A549 treated with CpdA at 1 μM for 4 hours (cell line): ENCODE data around the gene POLR1F. TPM values are rescaled to one million over a fixed set of nuclear protein-coding genes. Genes with fewer than 3 reads are reported as not detected.

Source experiments
- total RNA-seq: library from RNA; stranded (reverse); fragments of 200-300 nt; extraction: Qiagen RNA extraction; gene quantifications from 5 replicates; pipeline ENCODE4 v1.2.3, GENCODE V29; 2022; ENCODE audit warnings: low read depth

Gene POLR1F
- total RNA-seq: 14.2 to 17.2 TPM (median 15.1 TPM) in 5 replicates

DNA sequence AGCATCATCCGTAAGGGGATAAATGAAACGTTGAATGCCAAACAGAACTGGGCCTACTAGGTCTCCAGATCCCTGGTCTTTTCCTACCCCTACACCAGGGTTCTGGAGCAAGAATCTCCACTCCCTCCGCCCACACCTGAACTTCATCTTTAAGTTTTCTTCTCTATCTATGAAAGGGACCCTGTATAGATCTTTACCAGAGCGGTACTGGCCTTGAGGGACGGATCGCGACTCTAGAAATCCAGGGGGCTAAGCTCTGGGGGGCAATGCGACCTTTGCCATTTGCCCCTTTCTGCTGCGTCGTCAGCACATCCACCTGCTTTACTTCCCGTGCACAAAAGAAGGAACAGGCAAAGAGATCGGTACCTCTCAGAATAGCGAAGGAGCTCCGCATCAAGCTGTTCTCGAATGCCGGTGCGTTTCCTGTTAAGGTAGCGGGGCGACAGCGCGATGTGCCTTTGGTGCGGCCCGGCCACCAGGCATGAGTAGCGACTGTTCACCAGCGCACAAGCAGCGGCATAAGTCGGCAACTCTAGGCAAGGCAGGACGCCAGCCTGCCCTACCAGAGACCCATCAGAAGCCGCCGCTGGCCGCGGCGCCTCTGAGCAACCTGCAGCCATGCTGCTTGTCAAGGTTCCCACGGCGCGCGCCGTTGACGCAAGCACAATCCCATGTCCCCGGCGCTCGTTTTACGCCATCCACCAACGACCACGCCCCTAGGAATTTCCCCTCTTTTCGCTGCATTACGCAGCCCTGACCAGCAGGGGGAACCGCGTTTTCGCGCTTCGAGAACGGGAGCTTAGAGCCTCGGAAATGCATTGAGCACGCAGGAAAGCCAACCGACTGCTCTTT, at the start of gene POLR1F:
POLR1F (minus strand) TSS at position 641 of the 852 bp plus-strand sequence; CDS start at position 620, 21 bp downstream.

Other genes starting within 250 kb of the POLR1F start
- not detected in 5 replicates for gene TMEM196, start 64.6 kb upstream of the POLR1F start, total RNA-seq